IMR-90 (cell line): ENCODE measurements around the gene SLC66A1. TPM values are rescaled to one million over a fixed set of nuclear protein-coding genes. Genes with fewer than 3 reads are reported as not detected.
A peak's percentile ranks its signal among the peaks of the same experiment; 100 is the strongest.

ENCODE experiments used
- ATAC-seq: fragments of 200-7000 bp; cut with Tn5 transposase; 2 replicates; pipeline ENCODE4 v1.9.1; 2020; ENCODE audit warnings: low read depth, mild to moderate bottlenecking, moderate library complexity
- BruUV-seq: library from RNA; stranded (reverse); fragments of 400-500 nt; replicated peaks from 2 replicates; lab custom pipeline; 2021; lab: Mats Ljungman, UMichigan
- CTCF ChIA-PET: fragments of 300-600 bp; formaldehyde crosslinking; extraction: SDS; loops from one replicate; lab custom pipeline; 2021; ENCODE audit warnings: antibody characterized with exemption; lab: Yijun Ruan, JAX
- POLR2A ChIA-PET: fragments of 300-600 bp; sonication (Branson Sonifier 250); formaldehyde crosslinking; loops from one replicate; lab custom pipeline; 2022; ENCODE audit warnings: antibody characterized with exemption; ENCODE audit not compliant: unreplicated experiment; lab: Charles Lee
- DNase-seq: peaks from one replicate; pipeline ENCODE4 v3.0.0; 2013
- H2AFZ ChIP-seq: replicated peaks from 2 replicates; pipeline ENCODE3; 2013; ENCODE audit warnings: low read length, mild to moderate bottlenecking; ENCODE audit not compliant: poor library complexity
- H2AK5ac ChIP-seq: 2 replicates; pipeline ENCODE4 v1.6.1; 2013; ENCODE audit warnings: low read depth, low read length, inconsistent platforms
- H2AK9ac ChIP-seq: replicated peaks from 2 replicates; pipeline ENCODE3; 2013; ENCODE audit warnings: mild to moderate bottlenecking, low read depth, low read length, moderate library complexity; ENCODE audit not compliant: poor library complexity
- H2BK120ac ChIP-seq: 2 replicates; pipeline ENCODE4 v1.6.1; 2013; ENCODE audit warnings: low read depth, low read length, inconsistent platforms
- H2BK15ac ChIP-seq: 3 replicates; pipeline ENCODE4 v1.6.1; 2013; ENCODE audit warnings: low read depth, low read length, inconsistent platforms
- H2BK20ac ChIP-seq: 2 replicates; pipeline ENCODE4 v1.6.1; 2013; ENCODE audit warnings: low read depth, mild to moderate bottlenecking, inconsistent platforms, low read length, moderate library complexity
- H2BK5ac ChIP-seq: 2 replicates; pipeline ENCODE4 v1.6.1; 2013; ENCODE audit warnings: mild to moderate bottlenecking, low read depth, low read length, inconsistent platforms; ENCODE audit not compliant: poor library complexity, severe bottlenecking
- H3K14ac ChIP-seq: replicated peaks from 2 replicates; pipeline ENCODE4 v1.6.1; 2013; ENCODE audit warnings: low read depth, low read length, inconsistent platforms
- H3K18ac ChIP-seq: 2 replicates; pipeline ENCODE4 v1.6.1; 2013; ENCODE audit warnings: low read depth, low read length, control low read depth
- H3K23ac ChIP-seq: 2 replicates; pipeline ENCODE4 v1.6.1; 2013; ENCODE audit warnings: low read depth, low read length, inconsistent platforms
- H3K27ac ChIP-seq: 2 replicates; pipeline ENCODE4 v1.5.1; 2013; ENCODE audit warnings: mild to moderate bottlenecking, control low read depth, low read length; ENCODE audit not compliant: insufficient read depth
- H3K27me3 ChIP-seq: 2 replicates; pipeline ENCODE4 v1.6.1; 2013; ENCODE audit warnings: low read length; ENCODE audit not compliant: control insufficient read depth, insufficient read depth
- H3K36me3 ChIP-seq: 2 replicates; pipeline ENCODE4 v1.6.1; 2013; ENCODE audit warnings: low read length, mixed read lengths; ENCODE audit not compliant: control insufficient read depth, insufficient read depth
- H3K4ac ChIP-seq: 2 replicates; pipeline ENCODE4 v1.6.1; 2013; ENCODE audit warnings: low read depth, low read length, inconsistent platforms
- H3K4me1 ChIP-seq: 2 replicates; pipeline ENCODE4 v1.6.1; 2013; ENCODE audit warnings: low read length, mixed read lengths; ENCODE audit not compliant: control insufficient read depth, insufficient read depth
- H3K4me2 ChIP-seq: 2 replicates; pipeline ENCODE4 v1.6.1; 2013; ENCODE audit warnings: low read depth, mild to moderate bottlenecking, control low read depth, low read length, moderate library complexity
- H3K4me3 ChIP-seq: 2 replicates; pipeline ENCODE4 v1.5.1; 2013; ENCODE audit warnings: low read depth, mild to moderate bottlenecking, control low read depth, low read length, moderate library complexity; ENCODE audit not compliant: insufficient read depth
- H3K56ac ChIP-seq: 2 replicates; pipeline ENCODE4 v1.6.1; 2013; ENCODE audit warnings: low read length, inconsistent platforms; ENCODE audit not compliant: insufficient read depth; ENCODE audit errors: extremely low read depth
- H3K79me1 ChIP-seq, 2 experiments: 2 replicates each; pipeline ENCODE4 v1.6.1; 2013; ENCODE audit warnings: low read length in 2 of 2, inconsistent platforms in 1 of 2, low read depth in 1 of 2
- H3K9ac ChIP-seq: 2 replicates; pipeline ENCODE4 v1.6.1; 2013; ENCODE audit warnings: low read depth, low read length, control low read depth
- H3K9me1 ChIP-seq: 2 replicates; pipeline ENCODE4 v1.6.1; 2013; ENCODE audit warnings: low read length, inconsistent platforms; ENCODE audit not compliant: insufficient read depth
- H3K9me3 ChIP-seq: 2 replicates; pipeline ENCODE4 v1.6.1; 2013; ENCODE audit warnings: low read length; ENCODE audit not compliant: control insufficient read depth, insufficient read depth
- H4K20me1 ChIP-seq: 2 replicates; pipeline ENCODE4 v1.6.1; 2013; ENCODE audit warnings: low read length, inconsistent platforms; ENCODE audit not compliant: insufficient read depth
- H4K5ac ChIP-seq: 2 replicates; pipeline ENCODE4 v1.6.1; 2013; ENCODE audit warnings: mild to moderate bottlenecking, low read depth, low read length, control low read depth
- H4K8ac ChIP-seq, 2 experiments: 2 replicates each; pipeline ENCODE4 v1.6.1; 2013; ENCODE audit warnings: low read depth in 2 of 2, low read length in 2 of 2, control low read depth in 1 of 2, inconsistent platforms in 1 of 2
- H4K91ac ChIP-seq: 2 replicates; pipeline ENCODE4 v1.6.1; 2013; ENCODE audit warnings: low read depth, low read length, inconsistent platforms; ENCODE audit not compliant: insufficient read depth
- BHLHE40 ChIP-seq: fragments of 150-350 bp; IDR thresholded peaks from 2 replicates; pipeline ENCODE4 v1.6.1; 2016; ENCODE audit warnings: mild to moderate bottlenecking, low read depth, low read length
- CEBPB ChIP-seq: IDR thresholded peaks from 2 replicates; pipeline ENCODE4 v1.6.1; 2012; ENCODE audit warnings: low read depth, low read length, improper control_type of control experiment
- CHD1 ChIP-seq: IDR thresholded peaks from 2 replicates; pipeline ENCODE4 v1.6.1; 2012; ENCODE audit warnings: low read depth, low read length, improper control_type of control experiment
- CTCF ChIP-seq: conservative IDR thresholded peaks from 2 replicates; pipeline ENCODE4 v1.5.1; 2012; ENCODE audit warnings: mild to moderate bottlenecking, low read depth, low read length, improper control_type of control experiment
- ELK1 ChIP-seq: fragments of 150-350 bp; IDR thresholded peaks from 2 replicates; pipeline ENCODE4 v1.6.1; 2016; ENCODE audit warnings: low read depth, mild to moderate bottlenecking, low read length, moderate library complexity, borderline replicate concordance
- FOS ChIP-seq: fragments of 150-350 bp; IDR thresholded peaks from 2 replicates; pipeline ENCODE4 v1.6.1; 2016; ENCODE audit warnings: low read depth, low read length
- MAFK ChIP-seq: IDR thresholded peaks from 2 replicates; pipeline ENCODE4 v1.6.1; 2012; ENCODE audit warnings: low read depth, low read length, improper control_type of control experiment
- MAZ ChIP-seq: IDR thresholded peaks from 2 replicates; pipeline ENCODE4 v1.6.1; 2012; ENCODE audit warnings: low read depth, mild to moderate bottlenecking, low read length, improper control_type of control experiment, moderate library complexity, borderline replicate concordance
- MXI1 ChIP-seq: IDR thresholded peaks from 2 replicates; pipeline ENCODE4 v1.6.1; 2012; ENCODE audit warnings: low read depth, mild to moderate bottlenecking, low read length, moderate library complexity, borderline replicate concordance
- NFE2L2 ChIP-seq: fragments of 150-350 bp; IDR thresholded peaks from 2 replicates; pipeline ENCODE4 v1.6.1; 2016; ENCODE audit warnings: low read depth, mild to moderate bottlenecking, low read length
- POLR2A ChIP-seq: IDR thresholded peaks from 2 replicates; pipeline ENCODE4 v1.6.1; 2012; ENCODE audit warnings: mild to moderate bottlenecking, low read depth, low read length
- RAD21 ChIP-seq: IDR thresholded peaks from 2 replicates; pipeline ENCODE4 v1.6.1; 2012; ENCODE audit warnings: low read length, improper control_type of control experiment
- RCOR1 ChIP-seq: IDR thresholded peaks from 2 replicates; pipeline ENCODE4 v1.6.1; 2012; ENCODE audit warnings: mild to moderate bottlenecking, low read length, improper control_type of control experiment; ENCODE audit not compliant: insufficient replicate concordance
- RFX5 ChIP-seq: IDR thresholded peaks from 2 replicates; pipeline ENCODE4 v1.8.0; 2012; ENCODE audit warnings: low read depth, mild to moderate bottlenecking, low read length, moderate library complexity
- SMC3 ChIP-seq: fragments of 150-350 bp; IDR thresholded peaks from 2 replicates; pipeline ENCODE4 v1.6.1; 2016; ENCODE audit warnings: low read depth, mild to moderate bottlenecking, antibody characterized with exemption, low read length, moderate library complexity
- USF2 ChIP-seq: fragments of 150-350 bp; IDR thresholded peaks from 2 replicates; pipeline ENCODE4 v1.6.1; 2017; ENCODE audit warnings: mild to moderate bottlenecking, antibody characterized with exemption, low read length, low read depth
- WGBS, 2 experiments: methylation state at CpG; one replicate each; pipeline versions ENCODE4 v1.1.5 to v1.1.7; 2013; ENCODE audit warnings: missing lambda C conversion rate in 2 of 2; ENCODE audit not compliant: insufficient read length in 1 of 2; ENCODE audit errors: extremely low coverage in 2 of 2; 5-methylcytosine and 5-hydroxymethylcytosine counted together
- dilution Hi-C: fragments of 300-500 bp; cut with HindIII; formaldehyde crosslinking; loops from one replicate; pipeline ENCODE4 v1.14.3; 2018; ENCODE audit warnings: low sequenced_read_pairs; ENCODE audit not compliant: unreplicated experiment
- in situ Hi-C: fragments of 300-500 bp; cut with MboI; formaldehyde crosslinking; loops from 3 replicates; pipeline ENCODE4 v1.14.3; 2019; ENCODE audit warnings: low sequenced_read_pairs, inconsistent platforms, mixed read lengths
- intact Hi-C: fragments of 100-400 bp; cut with micrococcal nuclease; formaldehyde crosslinking; loops from 2 replicates; pipeline ENCODE4 v1.10.0; 2022
- polyA plus RNA-seq, 3 experiments: library from polyadenylated mRNA; depleted of rRNA; stranded (reverse); fragments of >200 nt; gene quantifications; 2 replicates each; pipeline ENCODE4 v1.2.3, GENCODE V29; 2012; ENCODE audit warnings: low replicate concordance in 1 of 3
- total RNA-seq: library from RNA; depleted of rRNA; stranded (reverse); fragments of >200 nt; gene quantifications from 2 replicates; pipeline ENCODE4 v1.2.3, GENCODE V29; 2012

The SLC66A1 gene
- total and polyA plus RNA-seq, 2 of the 4 experiments (the other 2 are of a cell fraction) = 6.8 to 18.9 TPM

GRCh38 chr1:19339214-19339861, 27.2 kb downstream of the SLC66A1 start:
- peaks cover 57% of the 10 kb centered on the region for H3K36me3 ChIP-seq
- POLR2A ChIA-PET = no interaction called here
- H2BK120ac ChIP-seq = no peak overlapping the region
- H3K4me2 ChIP-seq = no peak overlapping the region
- H3K9me1 ChIP-seq = peaks cover 6% of the 10 kb centered on the region; the same call in 1 of the 2 replicates
- CTCF ChIA-PET = no interaction called here
- no peaks in the 10 kb centered on the region for H3K9me3 ChIP-seq
- H3K4ac ChIP-seq = no peak overlapping the region
- H4K20me1 ChIP-seq = peaks cover 29% of the 10 kb centered on the region; the same call in 1 of the 2 replicates
- 61% methylated on average over 14 of the region's 19 CpGs; no CpG with 5 or more reads in 1 of the 2 experiments for WGBS, 2 experiments
- H2BK20ac ChIP-seq = no peak overlapping the region
- no peak for DNase-seq
- H2BK15ac ChIP-seq = no peak overlapping the region
- H2AK5ac ChIP-seq = no peak overlapping the region
- BruUV-seq = TSS peak; percentile 73
- no peak overlapping the region for H4K5ac ChIP-seq
- peaks cover 7 to 24% of the 10 kb centered on the region in 2 experiments for H3K79me1 ChIP-seq
- H3K23ac ChIP-seq = no peak overlapping the region
- in situ Hi-C loops (no loop called here), dilution Hi-C loops (no loop called here), intact Hi-C loops (no loop called here)
- no peak overlapping the region for H4K91ac ChIP-seq
- H2AK9ac ChIP-seq = peak overlapping the region; percentile 45
- H3K18ac ChIP-seq = no peak overlapping the region
- no peak overlapping the region for H3K56ac ChIP-seq
- H2AFZ ChIP-seq = no peak overlapping the region
- no peak for TF ChIP-seq RAD21
- TF ChIP-seq BHLHE40 = no peak
- TF ChIP-seq CEBPB = no peak
- no peak for TF ChIP-seq SMC3
- no peak for TF ChIP-seq RCOR1
- no peak for TF ChIP-seq POLR2A
- no peak for TF ChIP-seq CTCF
- no peak for TF ChIP-seq NFE2L2
- TF ChIP-seq CHD1 = no peak
- no peak for TF ChIP-seq USF2
- no peak for TF ChIP-seq MAFK
- no peak for TF ChIP-seq FOS
- TF ChIP-seq MXI1 = no peak
- TF ChIP-seq ELK1 = no peak
- TF ChIP-seq MAZ = no peak
- no peak for TF ChIP-seq RFX5
- no peak overlapping the region for H3K9ac ChIP-seq
- H3K4me3 ChIP-seq = no peak overlapping the region
- ATAC-seq = no peak
- H3K14ac ChIP-seq = no peak overlapping the region
- no peak overlapping the region for H4K8ac ChIP-seq
- H3K27ac ChIP-seq = no peak overlapping the region
- H3K27me3 ChIP-seq = no peaks in the 10 kb centered on the region
- no peak overlapping the region for H2BK5ac ChIP-seq
- H3K4me1 ChIP-seq = no peaks in the 10 kb centered on the region
